ENCODE measurements around the gene H2AZ2.
"Not testable (repeated sequence)": the region's sequence is repeated elsewhere in the genome, so short reads cannot be mapped to it uniquely, and the experiment has no call there.

Gene H2AZ2

DNA sequence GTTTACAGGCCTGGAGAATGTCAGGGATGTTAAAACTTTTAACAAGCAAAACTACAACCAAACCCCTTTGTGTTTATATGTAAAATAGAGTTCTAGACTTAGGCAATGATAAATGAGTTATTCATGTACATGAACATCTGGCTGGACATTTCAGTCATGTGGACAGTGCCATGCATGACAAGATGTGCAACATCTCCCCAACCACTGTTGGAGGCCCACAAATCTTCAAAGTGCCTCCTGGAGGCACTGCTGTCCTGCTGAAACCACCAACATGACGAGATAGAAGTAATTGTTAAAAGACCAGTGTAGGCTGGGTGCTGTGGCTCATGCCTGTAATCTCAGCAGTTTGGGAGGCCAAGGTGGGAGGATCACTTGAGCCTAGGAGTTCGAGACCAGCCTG, 33.0 kb downstream of the H2AZ2 start:
- DNase-seq (ENCODE audit: low read depth): no peak

DNA sequence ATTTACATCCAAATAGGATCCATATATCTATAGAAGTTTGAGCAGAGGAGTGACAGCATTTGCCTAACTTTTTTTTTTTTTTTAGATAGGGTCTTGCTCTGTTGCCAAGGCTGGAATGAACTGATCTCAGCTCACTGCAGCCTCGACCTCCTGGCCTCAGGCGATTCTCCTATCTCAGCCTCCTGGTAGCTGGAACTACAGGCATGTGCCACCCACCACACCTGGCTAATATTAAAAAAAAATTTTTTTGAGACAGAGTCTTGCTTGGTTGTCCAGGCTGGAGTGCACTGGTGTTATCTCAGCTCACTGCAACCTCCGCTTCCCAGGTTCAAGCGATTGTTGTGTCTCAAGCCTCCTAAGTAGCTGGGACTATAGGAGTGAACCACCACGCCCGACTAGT, 36.3 kb downstream of the H2AZ2 start:
- no peak for DNase-seq (ENCODE audit: low read depth)

DNA sequence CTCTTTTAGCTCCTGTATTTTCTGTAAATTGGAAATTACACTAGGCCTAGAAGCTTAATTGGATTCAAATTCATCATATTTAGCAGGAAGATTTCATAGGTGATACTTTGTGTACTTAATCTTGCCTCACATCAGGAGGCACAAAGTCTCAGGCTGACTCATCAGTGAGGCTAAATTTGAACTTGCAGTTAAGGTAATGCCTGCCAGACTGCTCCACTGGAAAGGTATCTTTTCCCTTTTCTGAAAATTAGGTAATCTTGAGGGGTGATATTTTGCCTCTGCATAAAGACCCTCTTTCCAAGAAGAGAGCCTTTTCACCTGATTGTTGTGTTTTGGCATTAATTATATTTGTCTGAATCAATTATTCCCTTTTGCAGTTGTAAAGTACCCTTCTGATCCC, 36.8 kb downstream of the H2AZ2 start:
- no peak for DNase-seq (ENCODE audit: low read depth)

DNA sequence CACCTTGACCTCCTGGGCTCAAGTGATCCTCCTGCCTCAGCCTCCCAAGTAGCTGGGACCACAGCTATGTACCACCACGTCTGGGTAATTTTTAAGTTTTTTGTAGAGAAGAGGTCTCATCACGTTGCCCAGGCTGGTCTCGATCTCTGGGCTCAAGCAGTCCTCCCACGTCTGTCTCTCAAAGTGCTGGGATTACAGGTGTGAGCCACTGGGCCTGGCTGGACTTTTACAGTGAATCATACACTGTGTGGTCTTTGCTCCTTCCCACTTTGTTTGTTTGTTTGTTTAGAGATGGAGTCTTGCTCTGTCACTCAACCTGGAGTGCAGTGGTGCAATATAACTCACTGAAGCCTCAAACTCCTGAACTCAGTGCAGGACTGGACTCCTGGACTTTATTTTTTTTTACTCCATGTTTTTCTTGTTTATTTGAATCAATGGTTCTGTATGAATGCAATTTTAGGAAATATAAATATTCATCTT, 38.9 kb downstream of the H2AZ2 start:
- DNase-seq (ENCODE audit: low read depth): no peak

DNA sequence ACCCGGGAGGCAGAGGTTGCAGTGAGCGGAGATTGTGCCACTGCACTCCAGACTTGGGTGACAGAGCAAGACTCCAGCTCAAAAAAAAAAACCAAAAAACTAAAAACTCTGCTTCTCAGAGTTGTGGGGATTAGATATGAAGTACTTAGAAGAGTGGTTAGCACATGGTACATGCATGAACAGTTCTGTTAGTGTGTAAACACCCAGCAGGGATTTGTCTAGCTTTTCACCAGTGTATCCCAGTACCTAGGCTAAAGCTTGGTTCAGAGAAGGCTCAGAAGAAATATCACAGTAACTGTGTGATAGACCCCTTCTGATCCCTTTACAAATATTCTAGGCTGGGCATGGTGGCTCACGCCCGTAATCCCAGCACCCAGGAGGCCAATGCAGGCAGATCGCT, 41.9 kb downstream of the H2AZ2 start:
- DNase-seq (ENCODE audit: low read depth): no peak

DNA sequence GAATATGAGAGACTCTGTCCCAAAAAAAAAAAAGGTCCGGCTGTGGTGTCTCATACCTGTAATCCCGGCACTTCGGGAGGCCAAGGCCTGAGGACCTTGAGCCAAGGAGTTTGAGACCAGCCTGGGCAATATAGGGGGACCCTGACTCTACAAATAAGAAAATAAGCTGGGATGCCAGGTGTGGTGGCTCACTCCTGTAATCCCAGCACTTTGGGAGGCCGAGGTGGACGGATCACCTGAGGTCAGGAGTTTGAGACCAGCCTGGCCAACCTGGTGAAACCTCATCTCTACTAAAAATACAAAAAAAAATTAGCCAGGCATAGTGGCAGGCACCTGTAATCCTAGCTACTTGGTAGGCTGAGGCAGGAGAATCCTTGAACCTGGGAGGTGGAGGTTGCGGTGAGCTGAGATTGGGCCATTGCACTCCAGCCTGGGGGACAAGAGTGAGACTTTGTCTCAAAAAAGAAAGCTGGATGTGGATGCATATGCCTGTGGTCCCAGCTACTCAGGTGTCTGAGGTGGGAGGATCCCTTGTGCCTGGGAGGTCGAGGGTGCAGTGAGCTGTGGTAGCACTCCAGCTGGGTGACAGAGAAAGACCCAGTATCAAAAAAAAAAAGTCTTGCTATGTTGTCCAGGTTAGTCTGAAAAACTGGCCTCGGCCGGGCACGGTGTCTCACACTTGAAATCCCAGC, 43.9 kb downstream of the H2AZ2 start:
- not testable (repeated sequence) for DNase-seq (ENCODE audit: low read depth)

DNA sequence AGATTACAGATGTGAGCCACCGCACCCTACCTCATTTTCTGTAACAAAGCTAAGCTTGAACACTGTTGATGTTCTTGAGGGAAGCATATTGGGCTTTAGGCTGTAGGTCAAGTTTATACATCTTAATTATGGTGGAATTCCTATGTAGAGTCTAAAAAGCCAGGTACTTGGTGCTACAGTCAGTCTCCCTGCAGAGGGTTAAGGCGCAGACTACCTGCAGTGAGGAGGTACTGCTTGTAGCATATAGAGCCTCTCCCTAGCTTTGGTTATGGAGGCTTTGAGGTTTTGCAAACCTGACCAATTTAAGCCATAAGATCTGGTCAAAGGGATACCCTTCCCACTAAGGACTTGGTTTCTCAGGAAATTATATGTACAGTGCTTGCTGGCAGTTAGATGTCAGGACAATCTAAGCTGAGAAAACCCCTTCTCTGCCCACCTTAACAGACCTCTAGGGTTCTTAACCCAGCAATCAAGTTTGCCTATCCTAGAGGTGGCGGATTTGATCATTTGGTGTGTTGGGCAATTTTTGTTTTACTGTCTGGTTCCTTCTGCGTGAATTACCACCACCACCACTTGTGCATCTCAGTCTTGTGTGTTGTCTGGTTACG, 45.4 kb downstream of the H2AZ2 start:
- no peak for DNase-seq (ENCODE audit: low read depth)

DNA sequence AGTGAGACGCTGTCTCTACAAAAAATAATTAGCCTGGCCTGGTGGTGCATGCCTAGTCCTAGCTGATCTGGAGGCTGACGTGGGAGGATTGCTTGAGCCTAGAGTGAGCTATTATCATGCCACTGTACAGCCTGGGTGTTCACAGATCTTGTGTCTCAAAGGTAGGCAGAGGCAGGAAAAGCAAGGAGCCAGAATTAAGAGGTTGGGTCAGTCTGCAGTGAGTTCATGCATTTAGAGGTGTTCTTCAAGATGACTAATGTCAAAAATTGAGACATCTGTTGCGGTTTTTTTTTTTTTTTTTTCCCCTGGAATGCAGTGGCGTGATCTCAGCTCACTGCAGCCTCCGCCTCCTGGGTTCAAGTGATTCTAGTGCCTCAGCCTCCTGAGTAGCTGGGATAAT, 46.0 kb downstream of the H2AZ2 start:
- no peak for DNase-seq (ENCODE audit: low read depth)

DNA sequence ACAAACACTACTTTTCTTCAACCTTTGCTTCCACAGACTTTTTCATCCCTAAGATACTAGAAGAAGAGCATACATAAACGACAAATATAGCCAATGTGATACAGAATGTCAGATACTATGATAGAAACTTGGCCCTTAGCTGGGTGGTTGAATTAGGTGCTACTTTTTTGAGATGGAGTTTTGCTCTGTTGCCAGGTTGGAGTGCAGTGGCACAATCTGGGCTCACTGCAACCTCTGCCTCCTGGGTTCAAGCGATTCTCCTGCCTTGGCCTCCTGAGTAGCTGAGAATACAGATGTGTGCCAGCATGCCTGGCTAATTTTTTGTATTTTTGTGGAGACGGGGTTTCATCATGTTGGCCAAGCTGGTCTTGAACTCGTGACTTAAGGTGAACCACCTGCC, 47.9 kb downstream of the H2AZ2 start:
- no peak for DNase-seq (ENCODE audit: low read depth)

DNA sequence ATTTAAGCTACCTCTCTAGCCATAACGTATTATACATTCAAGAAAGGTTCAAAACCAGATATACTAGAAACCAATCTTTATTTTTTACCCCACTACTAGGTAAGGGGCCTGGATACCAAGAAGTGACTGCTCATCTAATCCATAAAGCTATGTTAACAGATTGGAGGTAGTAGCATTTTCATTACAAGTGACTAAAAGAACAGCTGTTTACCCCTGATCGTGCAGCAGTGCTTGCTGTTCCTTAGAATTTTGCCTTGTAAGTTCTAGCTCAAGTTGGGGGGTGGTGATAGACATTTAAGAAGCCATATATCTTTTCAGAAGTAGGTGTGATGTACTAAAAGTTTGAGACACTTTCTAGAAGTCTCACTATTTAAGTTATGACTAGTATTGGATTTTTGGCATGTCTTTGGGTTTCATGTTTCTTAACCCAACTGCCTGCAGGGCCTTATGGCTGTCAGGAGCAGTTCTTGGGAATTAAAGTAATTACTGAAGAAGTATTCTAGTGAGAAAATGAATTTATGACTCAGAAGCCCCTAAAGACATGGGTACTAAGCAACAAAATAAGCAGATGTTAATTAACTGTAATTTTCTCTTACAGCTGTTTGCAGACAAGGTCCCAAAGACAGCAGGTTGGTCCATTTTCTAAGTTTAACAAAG, 49.1 kb downstream of the H2AZ2 start:
- DNase-seq (ENCODE audit: low read depth): no peak

DNA sequence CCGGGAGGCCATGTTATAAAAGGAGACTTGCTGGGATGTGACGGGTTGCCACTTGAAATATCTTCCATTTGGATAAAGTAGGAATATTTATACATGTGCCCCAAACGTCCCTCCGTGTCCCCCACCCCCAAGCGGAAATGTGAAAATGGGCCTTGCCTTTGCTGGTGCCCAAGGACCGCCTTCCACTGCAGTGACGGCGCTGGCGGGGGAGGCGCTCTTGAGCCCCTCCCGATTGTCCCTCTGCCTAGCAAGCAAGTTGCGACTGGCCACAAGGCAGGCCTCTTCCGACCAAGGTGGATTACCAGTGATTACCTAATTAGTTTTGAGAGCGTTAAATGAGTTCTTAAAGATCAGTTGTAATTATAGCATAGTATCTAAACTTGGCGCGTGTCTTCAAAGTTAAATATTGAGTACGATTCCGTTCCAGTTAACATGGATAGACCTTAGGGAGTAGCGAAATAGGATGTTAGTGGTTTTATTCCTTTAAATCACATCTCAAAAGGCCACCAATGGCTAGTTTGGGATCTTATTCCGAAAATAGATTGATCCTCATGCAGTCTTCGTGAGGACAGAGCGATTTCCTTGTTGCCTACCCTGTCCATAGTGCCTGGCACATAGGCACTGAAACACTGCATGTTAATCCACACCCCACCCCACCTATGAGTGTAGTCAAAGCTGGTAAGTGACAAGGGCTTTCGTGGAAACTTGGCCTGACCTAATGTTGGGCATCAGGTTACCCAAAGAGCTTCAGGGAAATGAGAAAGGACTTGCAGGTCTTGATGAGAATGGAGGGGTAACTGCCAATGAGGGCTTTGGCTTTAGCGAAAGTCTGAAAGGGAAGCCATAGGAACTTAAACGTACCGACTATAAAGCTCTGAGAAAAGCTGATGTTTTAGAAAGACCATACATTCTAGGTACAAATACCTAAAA, 50.3 kb downstream of the H2AZ2 start:
- DNase-seq (ENCODE audit: low read depth): peak; percentile 76

DNA sequence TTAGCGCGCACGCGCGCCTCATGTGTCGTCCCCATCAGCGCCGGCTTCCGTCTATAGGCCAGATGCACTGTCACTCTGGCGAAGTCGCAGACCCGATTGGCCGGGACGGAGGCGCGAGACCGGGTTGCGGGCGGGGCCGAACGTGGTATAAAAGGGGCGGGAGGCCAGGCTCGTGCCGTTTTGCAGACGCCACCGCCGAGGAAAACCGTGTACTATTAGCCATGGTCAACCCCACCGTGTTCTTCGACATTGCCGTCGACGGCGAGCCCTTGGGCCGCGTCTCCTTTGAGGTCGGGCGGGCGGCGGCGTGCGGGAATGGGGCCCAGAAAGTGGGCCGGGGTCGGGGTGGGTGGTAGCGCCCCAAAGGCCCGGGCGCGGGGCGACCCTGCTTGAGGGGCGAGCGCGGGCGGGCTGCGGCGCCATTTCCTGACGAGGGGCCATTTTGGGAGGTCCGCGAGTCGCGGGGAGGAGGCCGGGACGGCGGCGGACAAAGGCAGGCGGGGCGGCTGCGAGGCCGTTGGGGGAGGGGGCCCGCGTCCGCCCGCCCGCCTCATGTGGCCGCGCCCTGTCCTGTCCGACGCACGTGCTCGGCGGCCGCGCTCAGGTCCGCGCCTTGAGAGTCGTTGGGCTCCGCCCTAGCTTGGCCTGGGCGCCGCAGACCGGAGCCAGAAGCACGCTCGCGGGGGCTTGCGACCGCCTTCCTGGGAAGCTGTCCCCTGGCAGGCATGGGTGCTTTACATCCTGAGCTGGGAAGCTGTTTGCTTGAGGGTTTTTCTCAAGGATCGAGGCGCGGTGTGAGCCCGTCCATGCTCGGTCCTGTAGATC, 51.2 kb downstream of the H2AZ2 start, which contains the start of gene PPIA:
Gene PPIA (plus strand): TSS at position 178 of the 825 bp plus-strand sequence. CDS start 44 bp downstream, at position 222.
- DNase-seq (ENCODE audit: low read depth): peak; percentile 98

DNA sequence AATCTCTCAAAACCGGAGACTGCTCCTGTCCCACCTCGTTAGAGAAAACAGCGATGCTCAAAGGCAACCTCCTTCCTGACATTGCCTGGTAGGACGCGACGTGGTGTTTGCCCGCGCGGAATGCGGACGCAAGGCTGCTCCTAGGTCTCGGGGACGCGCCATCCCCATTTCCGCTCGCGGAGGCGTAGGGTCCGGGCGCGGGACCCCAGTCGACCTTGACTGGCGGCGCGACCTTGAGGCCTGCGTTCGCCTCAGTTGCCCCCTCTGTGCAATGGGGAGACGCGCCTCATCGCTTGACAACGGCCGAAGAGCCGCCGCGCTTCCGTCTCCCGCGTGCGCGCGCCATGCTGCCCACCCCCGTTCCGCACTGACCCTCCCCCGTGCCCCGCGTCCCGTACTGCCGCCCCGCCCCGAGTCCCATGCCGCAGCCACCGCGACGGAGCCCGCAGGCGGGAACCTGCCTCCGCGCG, 51.8 kb downstream of the H2AZ2 start:
- DNase-seq (ENCODE audit: low read depth): no peak

DNA sequence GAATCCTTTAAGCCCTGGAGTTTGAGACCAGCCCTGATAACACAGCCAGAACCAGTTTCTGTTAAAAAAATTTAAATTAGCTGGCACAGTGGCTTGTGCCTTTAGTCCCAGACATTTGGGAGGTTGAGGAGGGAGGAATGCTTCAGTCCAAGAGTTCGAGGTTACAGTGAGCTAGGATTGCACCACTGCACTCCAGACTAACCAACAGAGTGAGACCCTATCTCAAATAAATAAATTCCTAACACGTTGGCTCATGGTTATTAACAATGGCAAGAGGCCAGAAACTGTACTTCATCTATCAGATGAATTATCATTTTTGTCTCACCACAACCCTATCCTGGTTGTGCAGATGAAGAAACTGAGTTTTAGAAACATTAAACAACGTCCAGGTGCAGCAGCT, 53.6 kb downstream of the H2AZ2 start:
- no peak for DNase-seq (ENCODE audit: low read depth)

DNA sequence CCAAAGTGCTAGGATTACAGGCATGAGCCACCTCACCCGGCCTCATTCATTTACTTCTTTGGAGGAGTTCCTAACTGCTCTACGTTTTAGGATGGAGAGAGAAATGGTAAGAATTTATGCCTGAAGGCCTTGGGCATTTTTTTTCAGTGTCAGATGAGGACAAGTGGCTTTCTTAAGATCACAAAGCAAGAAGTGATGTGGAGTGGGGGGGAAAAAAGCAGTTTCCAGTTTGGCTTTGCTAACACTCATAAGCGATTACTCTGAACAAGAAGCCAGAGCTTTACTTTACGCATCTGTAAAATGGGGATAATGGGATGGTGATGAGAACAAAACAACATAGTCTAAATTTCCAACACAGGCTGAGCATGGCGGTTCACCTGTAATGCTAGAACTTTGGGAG, 54.0 kb downstream of the H2AZ2 start:
- no peak for DNase-seq (ENCODE audit: low read depth)

DNA sequence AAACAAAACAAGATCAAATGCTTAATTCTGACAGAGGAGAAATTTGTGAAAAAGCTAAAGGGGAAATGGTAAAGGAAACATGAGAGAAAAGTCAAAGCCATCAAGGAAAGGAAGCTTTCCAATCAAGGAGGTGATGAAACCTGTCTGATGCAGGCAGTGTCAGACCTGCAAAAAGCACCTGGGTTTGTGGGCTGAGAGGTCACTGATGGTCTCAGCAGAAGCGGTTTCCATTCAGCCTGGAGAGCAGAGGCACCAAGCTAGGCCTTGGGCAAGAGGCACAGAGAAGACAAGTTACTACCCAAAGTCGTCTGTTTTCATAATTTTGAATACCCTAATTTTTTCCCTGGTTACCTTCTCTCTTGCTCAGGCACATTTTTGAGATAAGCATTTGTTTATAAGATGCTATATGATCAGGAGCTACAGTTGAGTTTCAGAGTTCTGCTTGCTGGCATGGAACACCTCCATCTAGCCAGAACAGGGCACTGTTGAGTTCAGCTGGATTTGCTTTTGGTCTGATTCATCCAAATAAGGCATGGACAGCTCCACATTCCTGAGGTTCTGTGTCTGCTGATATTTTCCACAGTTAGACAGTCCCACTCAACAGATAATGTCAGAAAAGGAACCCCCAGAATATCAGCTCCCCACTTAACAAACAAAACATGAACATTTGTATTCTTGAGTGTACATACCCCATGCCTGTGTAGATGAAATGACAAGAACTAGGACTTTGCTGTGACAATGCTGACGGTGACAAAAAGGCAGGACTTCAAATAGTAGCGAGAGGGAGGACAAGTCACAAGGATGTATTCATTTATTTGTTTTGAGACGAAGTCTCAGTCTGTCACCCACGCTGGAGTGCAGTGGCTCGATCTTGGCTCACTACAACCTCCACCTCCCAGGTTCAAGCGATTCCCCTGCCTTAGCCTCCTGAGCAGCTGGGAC, 56.3 kb downstream of the H2AZ2 start:
- DNase-seq (ENCODE audit: low read depth): no peak

DNA sequence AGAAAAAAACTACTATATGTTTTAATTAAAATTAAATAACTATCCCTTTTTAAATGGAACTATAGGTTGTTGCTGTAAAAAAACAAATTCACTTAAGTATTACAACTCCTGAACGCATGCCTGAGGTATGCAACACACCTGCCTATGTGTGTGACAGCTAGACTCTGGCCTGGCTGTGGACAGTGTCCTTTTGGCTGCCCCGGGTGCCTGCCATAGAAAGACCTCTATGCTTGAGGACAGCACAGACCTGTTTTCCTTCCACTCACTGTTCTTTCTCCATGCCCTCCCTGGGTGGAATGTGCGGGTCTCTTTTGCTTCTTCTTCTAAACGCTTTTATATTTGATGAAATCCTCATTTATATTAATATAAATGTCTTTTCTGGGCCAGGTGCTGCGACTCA, 57.9 kb downstream of the H2AZ2 start:
- no peak for DNase-seq (ENCODE audit: low read depth)

DNA sequence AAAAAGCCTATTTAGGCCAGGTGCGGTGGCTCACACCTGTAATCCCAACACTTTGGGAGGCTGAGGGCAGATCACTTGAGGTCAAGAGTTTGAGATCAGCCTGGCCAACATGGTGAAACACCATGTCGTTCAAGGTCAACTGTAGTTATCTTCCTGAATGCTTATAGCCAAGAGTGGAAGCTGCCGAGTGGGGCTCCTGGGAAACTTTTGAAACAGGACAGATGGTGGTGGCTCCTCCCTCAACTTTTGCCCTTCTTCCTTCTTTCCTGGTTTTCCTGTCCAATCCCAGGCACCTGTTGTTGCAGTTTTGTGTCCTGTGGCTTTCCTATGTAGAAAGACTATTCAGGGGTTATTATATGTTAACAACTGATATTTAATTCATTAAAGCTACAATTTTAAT, 60.1 kb downstream of the H2AZ2 start:
- DNase-seq (ENCODE audit: low read depth): no peak

DNA sequence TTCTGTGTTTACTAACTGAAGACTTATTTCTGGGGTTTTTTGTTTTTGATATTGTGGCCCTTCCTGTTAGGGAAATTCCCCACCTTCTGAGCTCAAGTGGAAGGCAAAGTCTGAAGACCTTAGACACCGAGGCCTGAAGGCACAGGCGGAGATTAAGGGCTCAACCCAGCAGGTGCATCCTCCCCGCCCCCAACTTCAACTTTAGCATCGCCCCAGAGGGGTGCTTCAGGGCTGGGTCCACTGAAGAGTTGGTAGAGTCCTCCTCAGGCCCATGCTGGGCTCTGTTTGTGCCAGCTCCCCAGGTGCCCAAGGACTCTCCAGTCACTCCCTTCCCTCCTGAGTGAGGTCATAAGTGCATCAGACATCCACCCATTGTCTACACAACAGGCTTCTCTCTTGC, 60.8 kb downstream of the H2AZ2 start:
- no peak for DNase-seq (ENCODE audit: low read depth)

DNA sequence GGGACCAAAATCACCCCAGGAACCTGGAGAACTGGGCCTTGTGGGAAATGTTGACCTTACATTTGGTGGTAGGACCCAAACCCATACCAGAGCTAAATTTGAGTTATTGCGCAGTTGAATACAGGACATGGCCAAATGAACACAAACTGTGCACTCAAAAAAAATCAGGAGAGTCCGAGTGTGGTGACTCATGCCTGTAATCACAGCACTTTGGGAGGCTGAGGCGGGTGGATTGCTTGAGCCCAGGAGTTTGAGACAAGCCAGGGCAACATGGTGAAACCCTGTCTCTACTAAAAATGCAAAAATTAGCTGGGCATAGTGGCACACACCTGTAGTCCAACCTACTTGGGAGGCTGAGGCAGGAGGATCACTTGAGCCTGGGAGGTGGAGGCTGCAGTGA, 62.7 kb downstream of the H2AZ2 start:
- DNase-seq (ENCODE audit: low read depth): not testable (repeated sequence)

Measured in activated T-helper 9 cell treated with anti-CD3 and anti-CD28 coated beads, Interleukin-2, amount 50 U/mL, for 16 hours (primary cell).